Osteoblast (primary cell): ENCODE results near the gene ENPEP. TPM values are rescaled to one million over a fixed set of nuclear protein-coding genes. Genes with fewer than 3 reads are reported as not detected.

Experiments
- DNase-seq: peaks from one replicate; pipeline ENCODE4 v3.0.0; 2011; ENCODE audit warnings: low spot score, mixed read lengths; ENCODE audit not compliant: insufficient read length; ENCODE audit errors: missing footprints
- H2AFZ ChIP-seq: 2 replicates; pipeline ENCODE4 v1.6.0; 2011; ENCODE audit warnings: mild to moderate bottlenecking, low read length
- H3K27ac ChIP-seq: 2 replicates; pipeline ENCODE4 v1.5.1; 2011; ENCODE audit warnings: mild to moderate bottlenecking, low read depth, low read length, moderate library complexity
- H3K27me3 ChIP-seq: 2 replicates; pipeline ENCODE4 v1.6.0; 2012; ENCODE audit warnings: mild to moderate bottlenecking, control low read depth, inconsistent platforms, low read length, moderate library complexity; ENCODE audit not compliant: insufficient read depth
- H3K36me3 ChIP-seq: 2 replicates; pipeline ENCODE4 v1.5.1; 2011; ENCODE audit warnings: mild to moderate bottlenecking, low read length, control low read depth, moderate library complexity; ENCODE audit not compliant: insufficient read depth
- H3K4me1 ChIP-seq: 2 replicates; pipeline ENCODE4 v1.5.1; 2011; ENCODE audit warnings: mild to moderate bottlenecking, low read length, control low read depth, moderate library complexity; ENCODE audit not compliant: insufficient read depth
- H3K4me2 ChIP-seq: 2 replicates; pipeline ENCODE4 v1.6.0; 2011; ENCODE audit warnings: mild to moderate bottlenecking, low read length; ENCODE audit not compliant: insufficient read depth
- H3K4me3 ChIP-seq: fragments of 200-600 bp; sonication (generic); 3 replicates; pipeline ENCODE4 v1.5.1; 2012; ENCODE audit warnings: mild to moderate bottlenecking, low read length, inconsistent platforms; ENCODE audit not compliant: insufficient read depth
- H3K79me2 ChIP-seq: 2 replicates; pipeline ENCODE4 v1.6.0; 2012; ENCODE audit warnings: mild to moderate bottlenecking, low read length, control low read depth, inconsistent platforms; ENCODE audit not compliant: insufficient read depth
- H3K9me3 ChIP-seq: 2 replicates; pipeline ENCODE4 v1.5.1; 2011; ENCODE audit warnings: low read depth, low read length, control low read depth
- H4K20me1 ChIP-seq: 2 replicates; pipeline ENCODE4 v1.6.0; 2012; ENCODE audit warnings: mild to moderate bottlenecking, low read length, control low read depth; ENCODE audit not compliant: insufficient read depth
- small RNA-seq: library from RNA; depleted of rRNA; stranded (forward); fragments of <200 nt; gene quantifications from one replicate; pipeline ENCODE3, GENCODE V24; 2012
- total RNA-seq: library from RNA; depleted of rRNA; stranded (reverse); fragments of >200 nt; gene quantifications from 2 replicates; pipeline ENCODE4 v1.2.3, GENCODE V29; 2012
- TF ChIP-seq, protein P1 (sequence below): IDR thresholded peaks from 2 replicates; pipeline ENCODE4 v1.5.1; 2011; ENCODE audit warnings: mild to moderate bottlenecking, low read depth, low read length, moderate library complexity; ENCODE audit errors: extremely low read depth

Gene ENPEP
- total RNA-seq, 1 donor: 1.1 TPM

DNA sequence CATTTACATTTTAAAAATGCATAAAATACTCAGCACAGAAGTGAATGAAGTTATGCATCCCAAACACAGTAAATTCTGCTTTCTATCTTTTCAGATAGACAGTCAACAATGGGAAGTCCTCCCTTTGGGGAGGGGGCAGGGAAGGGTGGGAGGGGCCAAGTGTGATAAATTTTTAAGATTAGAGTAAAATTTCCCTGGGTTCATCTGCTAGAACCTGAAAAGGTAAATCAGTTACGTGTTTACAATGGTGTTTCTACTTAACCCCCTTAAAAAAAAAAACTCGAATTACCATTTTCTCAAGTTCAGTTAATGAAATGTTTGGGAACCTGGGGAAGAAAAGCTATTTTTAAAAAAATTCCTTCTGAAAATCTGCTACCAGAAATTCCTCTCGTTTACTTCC lies 137.8 kb downstream of the ENPEP start:
- Histone ChIP-seq H3K4me2 (no peak overlapping the region), H3K4me3 (no peak overlapping the region), H3K9me3 (no peaks in the 10 kb centered on the region), H3K27me3 (peaks cover 100% of the 10 kb centered on the region), H4K20me1 (no peaks in the 10 kb centered on the region), H3K4me1 (no peaks in the 10 kb centered on the region), H3K27ac (no peak overlapping the region), H3K36me3 (no peaks in the 10 kb centered on the region), H2AFZ (no peak overlapping the region), H3K79me2 (no peaks in the 10 kb centered on the region)
- TF ChIP-seq, protein P1, sequence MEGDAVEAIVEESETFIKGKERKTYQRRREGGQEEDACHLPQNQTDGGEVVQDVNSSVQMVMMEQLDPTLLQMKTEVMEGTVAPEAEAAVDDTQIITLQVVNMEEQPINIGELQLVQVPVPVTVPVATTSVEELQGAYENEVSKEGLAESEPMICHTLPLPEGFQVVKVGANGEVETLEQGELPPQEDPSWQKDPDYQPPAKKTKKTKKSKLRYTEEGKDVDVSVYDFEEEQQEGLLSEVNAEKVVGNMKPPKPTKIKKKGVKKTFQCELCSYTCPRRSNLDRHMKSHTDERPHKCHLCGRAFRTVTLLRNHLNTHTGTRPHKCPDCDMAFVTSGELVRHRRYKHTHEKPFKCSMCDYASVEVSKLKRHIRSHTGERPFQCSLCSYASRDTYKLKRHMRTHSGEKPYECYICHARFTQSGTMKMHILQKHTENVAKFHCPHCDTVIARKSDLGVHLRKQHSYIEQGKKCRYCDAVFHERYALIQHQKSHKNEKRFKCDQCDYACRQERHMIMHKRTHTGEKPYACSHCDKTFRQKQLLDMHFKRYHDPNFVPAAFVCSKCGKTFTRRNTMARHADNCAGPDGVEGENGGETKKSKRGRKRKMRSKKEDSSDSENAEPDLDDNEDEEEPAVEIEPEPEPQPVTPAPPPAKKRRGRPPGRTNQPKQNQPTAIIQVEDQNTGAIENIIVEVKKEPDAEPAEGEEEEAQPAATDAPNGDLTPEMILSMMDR: no peak
- peak; percentile 32 for DNase-seq

- Histone ChIP-seq H3K9me3 (no peaks in the 10 kb centered on the region), H3K79me2 (no peaks in the 10 kb centered on the region)
Observed at GRCh38 chr4:110614173-110614963, 138.4 kb downstream of the ENPEP start.

More at GRCh38 chr4:110614173-110614963, 138.4 kb downstream of the ENPEP start:
- H3K27me3 ChIP-seq: peaks cover 100% of the 10 kb centered on the region
- TF ChIP-seq, protein P1: no peak
- H3K4me2 ChIP-seq: no peak overlapping the region
- no peak overlapping the region for H3K4me3 ChIP-seq
- no peaks in the 10 kb centered on the region for H4K20me1 ChIP-seq
- DNase-seq: no peak
- H3K27ac ChIP-seq: no peak overlapping the region
- no peak overlapping the region for H2AFZ ChIP-seq
- no peaks in the 10 kb centered on the region for H3K4me1 ChIP-seq
- no peaks in the 10 kb centered on the region for H3K36me3 ChIP-seq

Small RNA genes lying within 50 kb of the gene (small RNA-seq; reads per million reads assigned to genes)
- gene RF00494: not detected

Other genes with a start within 250 kb of the ENPEP start
- gene PITX2, start 146.9 kb downstream of the ENPEP start, total RNA-seq: 0.36 and 0.59 TPM in 2 replicates